ENCODE data around the gene RNF126. TPM values are rescaled to one million over a fixed set of nuclear protein-coding genes. Genes with fewer than 3 reads are reported as not detected.

The RNF126 gene
- total and polyA plus RNA-seq, 2 of the 4 experiments (the other 2 are of a cell fraction) = 7.0 to 27.4 TPM

DNA sequence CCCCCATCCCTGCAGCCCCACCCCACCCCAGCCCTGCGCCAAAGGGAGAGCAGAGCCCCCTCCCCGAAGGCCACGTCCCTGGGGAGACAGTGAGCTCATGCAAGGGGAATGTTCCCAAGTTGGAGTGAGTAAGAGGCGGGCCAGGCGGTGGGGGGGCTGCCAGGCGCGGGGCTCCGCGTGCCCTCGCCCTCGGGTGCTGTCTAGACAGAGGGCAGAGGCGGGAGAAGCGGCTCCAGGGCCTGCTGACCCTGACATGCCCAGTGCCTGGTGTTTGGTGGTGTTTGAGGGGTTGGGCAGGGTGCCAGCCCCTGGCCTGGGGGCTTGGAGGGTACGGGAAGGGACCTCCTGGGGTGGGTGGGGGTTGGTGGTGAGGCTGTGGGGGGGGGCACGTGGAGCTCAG, 14.2 kb upstream of the RNF126 start:
- Histone ChIP-seq H2BK15ac (ENCODE audit: low read depth, low read length) (no peak overlapping the region), H4K5ac (ENCODE audit: low read depth, low read length) (no peak overlapping the region), H3K27me3 (ENCODE audit: control insufficient read depth, insufficient read depth, low read length) (no peaks in the 10 kb centered on the region), H3K4me2 (ENCODE audit: low read depth, low read length) (peak overlapping the region; percentile 68), H2AK5ac (ENCODE audit: low read depth, low read length) (peak overlapping the region; percentile 94; the same call in 1 of the 2 replicates), H3K9me1 (ENCODE audit: insufficient read depth, low read length) (peaks cover 12% of the 10 kb centered on the region), H3K79me1 (ENCODE audit: low read depth in 1 of 2, low read length in 2 of 2) (peaks cover 13 to 43% of the 10 kb centered on the region in 2 experiments; a peak in 3 of 4 replicates), H3K23ac (ENCODE audit: low read depth, low read length) (no peak overlapping the region), H3K27ac (ENCODE audit: insufficient read depth, low read length) (peak overlapping the region; percentile 63), H3K18ac (ENCODE audit: low read depth, low read length) (no peak overlapping the region), H3K9me3 (ENCODE audit: control insufficient read depth, insufficient read depth, low read length) (no peaks in the 10 kb centered on the region), H2BK20ac (ENCODE audit: low read depth, low read length) (no peak overlapping the region), H3K14ac (replicated peaks; ENCODE audit: low read depth, low read length) (peak overlapping the region; percentile 78; the same call in 1 of the 2 replicates), H2BK120ac (ENCODE audit: low read depth, low read length) (peak overlapping the region; percentile 57; the same call in 1 of the 2 replicates), H4K8ac (ENCODE audit: low read depth in 2 of 2, low read length in 2 of 2) (peak overlapping the region; percentile 84 to 98; a peak in 2 of 4 replicates), H3K56ac (ENCODE audit: extremely low read depth, insufficient read depth, low read length) (no peak overlapping the region), H3K9ac (ENCODE audit: low read depth, low read length) (peak overlapping the region; percentile 90; the same call in 1 of the 2 replicates), H3K4me1 (ENCODE audit: control insufficient read depth, insufficient read depth, low read length) (peaks cover 19% of the 10 kb centered on the region), H3K4ac (ENCODE audit: low read depth, low read length) (peak overlapping the region; percentile 90), H3K36me3 (ENCODE audit: control insufficient read depth, insufficient read depth, low read length) (no peaks in the 10 kb centered on the region; the same call in 1 of the 2 replicates), H2BK5ac (ENCODE audit: low read depth, low read length, poor library complexity, severe bottlenecking) (peak overlapping the region; percentile 89), H4K91ac (ENCODE audit: insufficient read depth, low read depth, low read length) (peak overlapping the region; percentile 47; the same call in 1 of the 2 replicates), H2AK9ac (replicated peaks; ENCODE audit: low read depth, low read length, poor library complexity) (peak overlapping the region; percentile 99), H2AFZ (replicated peaks; ENCODE audit: low read length, poor library complexity) (peak overlapping the region; percentile 69), H3K4me3 (ENCODE audit: insufficient read depth, low read depth, low read length) (peak overlapping the region; percentile 81; the same call in 1 of the 2 replicates), H4K20me1 (ENCODE audit: insufficient read depth, low read length) (peaks cover 18% of the 10 kb centered on the region)
- BruUV-seq (replicated peaks) = no TSS peak
- ChIA-PET CTCF (no interaction called here), POLR2A (ENCODE audit: unreplicated experiment) (interaction anchor here (0.7 kb wide), 2 partner anchors 76 to 280 kb away, joined by 3 read pairs; no protein-coding TSS in a partner anchor)
- in situ Hi-C loops (cut with MboI; ENCODE audit: low sequenced_read_pairs) (no loop called here), intact Hi-C loops (cut with micrococcal nuclease) (no loop called here), dilution Hi-C loops (cut with HindIII; ENCODE audit: low sequenced_read_pairs, unreplicated experiment) (no loop called here)
- DNase-seq (peak; percentile 79), ATAC-seq (ENCODE audit: low read depth) (peak; percentile 3)
- TF ChIP-seq CHD1 (IDR thresholded peaks at IDR 0.05; ENCODE audit: low read depth, low read length) = no peak
- peak; percentile 15 for TF ChIP-seq RCOR1 (IDR thresholded peaks at IDR 0.05; ENCODE audit: insufficient replicate concordance, low read length)
- TF ChIP-seq, protein P1, sequence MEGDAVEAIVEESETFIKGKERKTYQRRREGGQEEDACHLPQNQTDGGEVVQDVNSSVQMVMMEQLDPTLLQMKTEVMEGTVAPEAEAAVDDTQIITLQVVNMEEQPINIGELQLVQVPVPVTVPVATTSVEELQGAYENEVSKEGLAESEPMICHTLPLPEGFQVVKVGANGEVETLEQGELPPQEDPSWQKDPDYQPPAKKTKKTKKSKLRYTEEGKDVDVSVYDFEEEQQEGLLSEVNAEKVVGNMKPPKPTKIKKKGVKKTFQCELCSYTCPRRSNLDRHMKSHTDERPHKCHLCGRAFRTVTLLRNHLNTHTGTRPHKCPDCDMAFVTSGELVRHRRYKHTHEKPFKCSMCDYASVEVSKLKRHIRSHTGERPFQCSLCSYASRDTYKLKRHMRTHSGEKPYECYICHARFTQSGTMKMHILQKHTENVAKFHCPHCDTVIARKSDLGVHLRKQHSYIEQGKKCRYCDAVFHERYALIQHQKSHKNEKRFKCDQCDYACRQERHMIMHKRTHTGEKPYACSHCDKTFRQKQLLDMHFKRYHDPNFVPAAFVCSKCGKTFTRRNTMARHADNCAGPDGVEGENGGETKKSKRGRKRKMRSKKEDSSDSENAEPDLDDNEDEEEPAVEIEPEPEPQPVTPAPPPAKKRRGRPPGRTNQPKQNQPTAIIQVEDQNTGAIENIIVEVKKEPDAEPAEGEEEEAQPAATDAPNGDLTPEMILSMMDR (conservative IDR thresholded peaks at IDR 0.05; ENCODE audit: low read depth, low read length) = no peak
- TF ChIP-seq RFX5 (IDR thresholded peaks at IDR 0.05; ENCODE audit: low read depth, low read length) = no peak
- TF ChIP-seq CEBPB (IDR thresholded peaks at IDR 0.05; ENCODE audit: low read depth, low read length) = 0 out of 2 replicates have a peak, but pooled peaks have one; percentile 15
- peak; percentile 35; the same call in 1 of the 2 replicates for TF ChIP-seq USF2 (IDR thresholded peaks at IDR 0.05; ENCODE audit: low read depth, low read length)
- peak; percentile 42; the same call in 1 of the 2 replicates for TF ChIP-seq MXI1 (IDR thresholded peaks at IDR 0.05; ENCODE audit: borderline replicate concordance, low read depth, low read length)
- TF ChIP-seq FOS (IDR thresholded peaks at IDR 0.05; ENCODE audit: low read depth, low read length) = peak; percentile 89
- no peak for TF ChIP-seq SMC3 (IDR thresholded peaks at IDR 0.05; ENCODE audit: low read depth, low read length)
- no peak for TF ChIP-seq MAFK (IDR thresholded peaks at IDR 0.05; ENCODE audit: low read depth, low read length)
- TF ChIP-seq NFE2L2 (IDR thresholded peaks at IDR 0.05; ENCODE audit: low read depth, low read length) = no peak
- TF ChIP-seq BHLHE40 (IDR thresholded peaks at IDR 0.05; ENCODE audit: low read depth, low read length) = peak; percentile 69
- peak; percentile 98 for TF ChIP-seq MAZ (IDR thresholded peaks at IDR 0.05; ENCODE audit: borderline replicate concordance, low read depth, low read length)
- TF ChIP-seq POLR2A (IDR thresholded peaks at IDR 0.05; ENCODE audit: low read depth, low read length) = no peak
- no peak for TF ChIP-seq ELK1 (IDR thresholded peaks at IDR 0.05; ENCODE audit: borderline replicate concordance, low read depth, low read length)
- TF ChIP-seq RAD21 (IDR thresholded peaks at IDR 0.05; ENCODE audit: low read length) = no peak
- 0% methylated on average over 1 of the region's 15 CpGs; no CpG with 5 or more reads in 1 of the 2 experiments for WGBS, 2 experiments (ENCODE audit: extremely low coverage in 2 of 2, insufficient read length in 1 of 2)
